ENCODE results near the gene IGFBP5. TPM values are rescaled to one million over a fixed set of nuclear protein-coding genes. Genes with fewer than 3 reads are reported as not detected.

The IGFBP5 gene
- total and polyA plus RNA-seq, 10 donors = 5.0 to 114 (median 28.9) TPM

GRCh38 chr2:216666461-216667233 lies 28.7 kb downstream of the IGFBP5 start:
- Histone ChIP-seq H3K4me3 (no peak overlapping the region), H3K36me3 (peaks cover 0 to 33% (median 0%) of the 10 kb centered on the region in 6 donors), H3K27ac (no peak overlapping the region), H3K4me1 (peaks cover 0 to 24% (median 15%) of the 10 kb centered on the region in 6 donors), H3K27me3 (replicated peaks in 1 of 7) (peaks cover 0 to 18% (median 0%) of the 10 kb centered on the region in 7 donors), H3K9me3 (no peaks in the 10 kb centered on the region)
- peak; percentile 85 for DNase-seq
- intact Hi-C loops (cut with DNase I; ENCODE audit: low total_unique reads) = loop anchor here (5.0 to 10.0 kb wide), 2 partner anchors 149 to 632 kb away; no protein-coding TSS in a partner anchor
- WGBS, 5 donors = 14 to 18% (median 15%) methylated on average over 7 to 9 of the region's 9 CpGs
- TF ChIP-seq CTCF (IDR thresholded peaks at IDR 0.05 in 8 of 11, conservative IDR thresholded peaks at IDR 0.05 in 3 of 11) (peak; percentile 89 to 98 (median 95)), POLR2AphosphoS5 (IDR thresholded peaks at IDR 0.05) (peak in 1 of 3 donors; percentile 9), POLR2A (IDR thresholded peaks at IDR 0.05) (no peak)

- DNase-seq = no peak
- Histone ChIP-seq H3K9me3 (no peaks in the 10 kb centered on the region), H3K27me3 (replicated peaks in 1 of 7) (peaks cover 0 to 13% (median 0%) of the 10 kb centered on the region in 7 donors), H3K4me1 (peaks cover 0 to 29% (median 15%) of the 10 kb centered on the region in 6 donors), H3K4me3 (no peak overlapping the region), H3K27ac (peak overlapping the region in 1 of 8 donors; percentile 2), H3K36me3 (peaks cover 0 to 37% (median 0%) of the 10 kb centered on the region in 6 donors)
- intact Hi-C loops (cut with DNase I; ENCODE audit: low total_unique reads) = loop anchor here (5.0 to 10.0 kb wide), 2 partner anchors 148 to 631 kb away; no protein-coding TSS in a partner anchor
- TF ChIP-seq POLR2AphosphoS5 (IDR thresholded peaks at IDR 0.05) = peak in 2 of 3 donors; percentile 28 to 30
- no peak for TF ChIP-seq CTCF (IDR thresholded peaks at IDR 0.05 in 8 of 11, conservative IDR thresholded peaks at IDR 0.05 in 3 of 11)
- 58 to 71% (median 63%) methylated on average over 12 of the region's 12 CpGs for WGBS, 5 donors
Measured at GRCh38 chr2:216665717-216666116, 29.6 kb downstream of the IGFBP5 start.

- TF ChIP-seq CTCF (IDR thresholded peaks at IDR 0.05 in 8 of 11, conservative IDR thresholded peaks at IDR 0.05 in 3 of 11) (no peak), POLR2AphosphoS5 (IDR thresholded peaks at IDR 0.05) (peak in 2 of 3 donors; percentile 52 to 53), POLR2A (IDR thresholded peaks at IDR 0.05) (no peak)
- H3K4me3 ChIP-seq = no peak overlapping the region
- H3K27me3 ChIP-seq (replicated peaks in 1 of 7) = peaks cover 0 to 8% (median 0%) of the 10 kb centered on the region in 7 donors
- WGBS, 5 donors = 70 to 74% (median 72%) methylated on average over 7 of the region's 7 CpGs
- H3K27ac ChIP-seq = peak overlapping the region in 2 of 8 donors; percentile 2 to 17
- H3K9me3 ChIP-seq = no peaks in the 10 kb centered on the region
- peaks cover 0 to 42% (median 0%) of the 10 kb centered on the region in 6 donors for H3K36me3 ChIP-seq
- peaks cover 0 to 29% (median 15%) of the 10 kb centered on the region in 6 donors for H3K4me1 ChIP-seq
- DNase-seq = no peak
- intact Hi-C loops (cut with DNase I; ENCODE audit: low total_unique reads) = loop anchor here (5.0 to 10.0 kb wide), 2 partner anchors 148 to 630 kb away; no protein-coding TSS in a partner anchor
Measured at GRCh38 chr2:216665242-216665641, 30.1 kb downstream of the IGFBP5 start.

DNA sequence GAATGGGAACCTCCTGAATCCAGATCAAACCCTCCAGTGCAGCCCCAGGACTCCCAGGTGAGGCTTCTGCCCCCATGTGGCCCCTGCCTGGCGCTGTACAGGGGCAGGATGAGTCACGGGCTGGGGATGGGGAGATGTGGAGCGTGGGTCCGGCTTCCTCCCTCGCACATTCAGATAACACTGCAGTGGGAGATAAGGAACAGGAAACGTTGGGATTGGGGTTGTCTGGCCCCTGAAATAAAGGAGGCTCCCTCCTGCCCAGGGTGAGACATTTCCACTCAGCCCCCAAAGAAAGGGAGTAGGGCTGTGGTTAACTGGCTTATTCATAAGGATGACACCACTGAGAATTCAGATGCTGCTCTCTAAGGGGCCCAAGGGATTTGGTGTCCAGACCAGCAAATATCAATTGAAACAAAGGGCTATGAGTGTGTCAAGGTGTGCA lies 30.7 kb downstream of the IGFBP5 start:
- Histone ChIP-seq H3K9me3 (no peaks in the 10 kb centered on the region), H3K27me3 (replicated peaks in 1 of 7) (peaks cover 0 to 2% (median 0%) of the 10 kb centered on the region in 7 donors), H3K36me3 (peaks cover 0 to 43% (median 0%) of the 10 kb centered on the region in 6 donors), H3K27ac (peak overlapping the region in 2 of 8 donors; percentile 2 to 17), H3K4me3 (no peak overlapping the region), H3K4me1 (peaks cover 0 to 29% (median 15%) of the 10 kb centered on the region in 6 donors)
- TF ChIP-seq POLR2AphosphoS5 (IDR thresholded peaks at IDR 0.05) = no peak
- TF ChIP-seq CTCF (IDR thresholded peaks at IDR 0.05 in 8 of 11, conservative IDR thresholded peaks at IDR 0.05 in 3 of 11) = no peak
- TF ChIP-seq POLR2A (IDR thresholded peaks at IDR 0.05) = no peak
- intact Hi-C loops (cut with DNase I; ENCODE audit: low total_unique reads) = loop anchor here (5.0 to 10.0 kb wide), 2 partner anchors 147 to 630 kb away; no protein-coding TSS in a partner anchor
- DNase-seq = no peak
- WGBS, 5 donors = 21 to 44% (median 39%) methylated on average over 6 of the region's 6 CpGs

All from spleen (tissue), 11 donors.